Measurements from ENCODE around the gene PTRH1. TPM values are rescaled to one million over a fixed set of nuclear protein-coding genes. Genes with fewer than 3 reads are reported as not detected.

PTRH1 gene
- total and polyA plus RNA-seq, 2 of the 13 experiments (the other 11 are each of a cell fraction or from before 2014, with no cell fraction given) = 4.0 to 10.4 TPM

GRCh38 chr9:127741831-127742434 is 26.5 kb upstream of the PTRH1 start:
- no peaks in the 10 kb centered on the region for H4K20me1 ChIP-seq (ENCODE audit: insufficient read depth, low read length)
- peaks cover 5 to 50% of the 10 kb centered on the region in 2 experiments; a peak in 4 of 5 replicates for H3K27me3 ChIP-seq (ENCODE audit: control insufficient read depth in 1 of 2, insufficient read depth in 2 of 2, low read length in 2 of 2)
- H3K9me3 ChIP-seq (ENCODE audit: low read length) = no peaks in the 10 kb centered on the region
- H3K27ac ChIP-seq (ENCODE audit: extremely low read length, insufficient read depth, low read length) = no peak overlapping the region
- ATAC-seq (peak; percentile 59), DNase-seq (ENCODE audit: low spot score) (peak; percentile 37), FAIRE-seq (no peak)
- no peak overlapping the region for H2AFZ ChIP-seq (ENCODE audit: low read length)
- intact Hi-C loops (cut with micrococcal nuclease; ENCODE audit: unreplicated experiment) (loop anchor here (2.0 kb wide), 1 partner anchor 43 kb away; no protein-coding TSS in a partner anchor), in situ Hi-C loops (cut with HindIII; ENCODE audit: extremely low pct_ligation_motif_present, low pct_unique_long_range_greater_than_20kb) (no loop called here)
- H3K9ac ChIP-seq (ENCODE audit: insufficient read depth, low read depth, low read length) = no peak overlapping the region
- no TSS peak for BruUV-seq (replicated peaks)
- no peaks in the 10 kb centered on the region for H3K36me3 ChIP-seq (replicated peaks in 1 of 2; ENCODE audit: control insufficient read depth in 1 of 2, insufficient read depth in 2 of 2, low read length in 2 of 2)
- peaks cover 22% of the 10 kb centered on the region for H3K4me1 ChIP-seq (ENCODE audit: insufficient read depth, low read length)
- H3K4me2 ChIP-seq (ENCODE audit: low read depth, low read length) = peak overlapping the region; percentile 21; the same call in 1 of the 2 replicates
- no peaks in the 10 kb centered on the region for H3K79me2 ChIP-seq (ENCODE audit: insufficient read depth, low read length)
- H3K4me3 ChIP-seq (replicated peaks in 1 of 3; ENCODE audit: insufficient read depth in 1 of 3, low read depth in 2 of 3, low read length in 3 of 3) = peak overlapping the region in 1 of 3 experiments; percentile 32; a peak in 1 of 6 replicates
- TF ChIP-seq NFYB (CRISPR knock-in tag; IDR thresholded peaks at IDR 0.05) = peak; percentile 74
- no peak for TF ChIP-seq IRF9 (CRISPR knock-in tag; IDR thresholded peaks at IDR 0.05; ENCODE audit: borderline replicate concordance)
- TF ChIP-seq POLR2AphosphoS2 (IDR thresholded peaks at IDR 0.05; ENCODE audit: low read depth, low read length) = no peak
- TF ChIP-seq ZSCAN25 (CRISPR knock-in tag; IDR thresholded peaks at IDR 0.05) = peak; percentile 63
- peak; percentile 19; the same call in 1 of the 2 replicates for TF ChIP-seq MAFF (IDR thresholded peaks at IDR 0.05; ENCODE audit: low read depth, low read length)
- peak; percentile 30 for TF ChIP-seq HNRNPLL (IDR thresholded peaks at IDR 0.05; ENCODE audit: low read depth, low read length, poor library complexity, severe bottlenecking)
- TF ChIP-seq MAFK (conservative IDR thresholded peaks at IDR 0.05 in 1 of 2, IDR thresholded peaks at IDR 0.05 in 1 of 2; ENCODE audit: low read length in 2 of 2) = peak; percentile 54 to 57; a peak in 3 of 4 replicates
- peak; percentile 70 for TF ChIP-seq PBX2 (CRISPR knock-in tag; IDR thresholded peaks at IDR 0.05)
- POLR2A ChIA-PET = no interaction called here
- WGBS (ENCODE audit: low lambda C conversion rate) = 48% methylated on average over 38 of the region's 38 CpGs
- CTCF ChIA-PET (ENCODE audit: low intra/inter-chr PET ratio, low total read pairs) = no interaction called here
